ENCODE data around the gene UNC5C. TPM values are rescaled to one million over a fixed set of nuclear protein-coding genes. Genes with fewer than 3 reads are reported as not detected.

UNC5C gene
- total RNA-seq, 4 donors from 2014 or later = 1.7 to 2.4 (median 2.0) TPM

DNA sequence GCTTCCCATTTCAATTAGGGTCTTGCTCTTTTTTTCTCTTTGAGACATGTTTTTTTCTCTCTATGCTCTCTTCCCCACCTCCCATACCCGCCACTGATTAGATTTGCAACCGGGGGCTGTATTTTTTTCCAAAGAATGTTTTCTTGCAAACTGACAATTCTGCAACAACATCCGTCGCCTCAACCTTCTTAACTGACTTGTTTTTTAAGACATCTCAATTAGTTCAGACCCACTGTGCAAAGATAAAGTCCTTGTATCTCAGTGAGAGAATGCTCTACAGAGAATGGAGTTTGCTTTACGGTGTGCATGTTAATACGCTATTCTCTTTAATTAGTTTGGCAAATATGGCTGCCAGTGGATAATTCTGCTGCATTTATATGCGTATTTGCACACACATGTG, 126.3 kb downstream of the UNC5C start:
- intact Hi-C loops (cut with DNase I) = no loop called here
- no peaks in the 10 kb centered on the region for H3K9me3 ChIP-seq
- no peaks in the 10 kb centered on the region for H3K27me3 ChIP-seq
- H3K36me3 ChIP-seq = no peaks in the 10 kb centered on the region
- WGBS = 90% methylated on average over 7 of the region's 7 CpGs
- H3K4me1 ChIP-seq = no peaks in the 10 kb centered on the region
- DNase-seq (ENCODE audit: extremely low spot score) = no peak
- no peak overlapping the region for H3K27ac ChIP-seq (replicated peaks in 1 of 4)
- no peak overlapping the region for H3K4me3 ChIP-seq
- TF ChIP-seq POLR2A (IDR thresholded peaks at IDR 0.05; ENCODE audit: low read depth) (no peak), POLR2AphosphoS5 (IDR thresholded peaks at IDR 0.05) (no peak), EP300 (IDR thresholded peaks at IDR 0.05) (no peak)
- TF ChIP-seq, protein P1, sequence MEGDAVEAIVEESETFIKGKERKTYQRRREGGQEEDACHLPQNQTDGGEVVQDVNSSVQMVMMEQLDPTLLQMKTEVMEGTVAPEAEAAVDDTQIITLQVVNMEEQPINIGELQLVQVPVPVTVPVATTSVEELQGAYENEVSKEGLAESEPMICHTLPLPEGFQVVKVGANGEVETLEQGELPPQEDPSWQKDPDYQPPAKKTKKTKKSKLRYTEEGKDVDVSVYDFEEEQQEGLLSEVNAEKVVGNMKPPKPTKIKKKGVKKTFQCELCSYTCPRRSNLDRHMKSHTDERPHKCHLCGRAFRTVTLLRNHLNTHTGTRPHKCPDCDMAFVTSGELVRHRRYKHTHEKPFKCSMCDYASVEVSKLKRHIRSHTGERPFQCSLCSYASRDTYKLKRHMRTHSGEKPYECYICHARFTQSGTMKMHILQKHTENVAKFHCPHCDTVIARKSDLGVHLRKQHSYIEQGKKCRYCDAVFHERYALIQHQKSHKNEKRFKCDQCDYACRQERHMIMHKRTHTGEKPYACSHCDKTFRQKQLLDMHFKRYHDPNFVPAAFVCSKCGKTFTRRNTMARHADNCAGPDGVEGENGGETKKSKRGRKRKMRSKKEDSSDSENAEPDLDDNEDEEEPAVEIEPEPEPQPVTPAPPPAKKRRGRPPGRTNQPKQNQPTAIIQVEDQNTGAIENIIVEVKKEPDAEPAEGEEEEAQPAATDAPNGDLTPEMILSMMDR (IDR thresholded peaks at IDR 0.05) = no peak

DNA sequence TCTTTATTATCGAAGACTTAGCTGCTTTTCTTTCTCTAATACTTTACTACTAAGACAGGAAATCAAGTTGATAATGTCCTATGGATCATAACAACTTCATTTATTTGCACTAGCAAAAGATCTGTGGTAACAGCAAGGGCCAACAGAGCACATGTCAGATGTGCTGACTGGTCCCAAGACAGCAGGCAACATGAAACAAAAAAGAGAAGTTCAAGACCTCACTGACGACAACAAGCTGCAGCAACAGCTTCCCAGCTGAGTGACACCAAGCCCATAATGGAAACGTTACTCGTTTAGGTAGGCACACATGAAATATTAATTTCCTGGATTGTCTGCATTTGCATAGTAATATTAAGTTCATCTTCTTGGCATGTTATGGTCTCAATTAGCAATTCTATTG, 126.9 kb downstream of the UNC5C start:
- TF ChIP-seq EP300 (IDR thresholded peaks at IDR 0.05) (no peak), POLR2AphosphoS5 (IDR thresholded peaks at IDR 0.05) (no peak), POLR2A (IDR thresholded peaks at IDR 0.05; ENCODE audit: low read depth) (no peak)
- TF ChIP-seq, protein P1 (IDR thresholded peaks at IDR 0.05) = no peak
- H3K4me1 ChIP-seq = no peaks in the 10 kb centered on the region
- intact Hi-C loops (cut with DNase I) = no loop called here
- H3K27me3 ChIP-seq = no peaks in the 10 kb centered on the region
- H3K9me3 ChIP-seq = no peaks in the 10 kb centered on the region
- DNase-seq (ENCODE audit: extremely low spot score) = no peak
- no peak overlapping the region for H3K4me3 ChIP-seq
- H3K36me3 ChIP-seq = no peaks in the 10 kb centered on the region
- H3K27ac ChIP-seq (replicated peaks in 1 of 4) = no peak overlapping the region
- 60% methylated on average over 4 of the region's 4 CpGs for WGBS

DNA sequence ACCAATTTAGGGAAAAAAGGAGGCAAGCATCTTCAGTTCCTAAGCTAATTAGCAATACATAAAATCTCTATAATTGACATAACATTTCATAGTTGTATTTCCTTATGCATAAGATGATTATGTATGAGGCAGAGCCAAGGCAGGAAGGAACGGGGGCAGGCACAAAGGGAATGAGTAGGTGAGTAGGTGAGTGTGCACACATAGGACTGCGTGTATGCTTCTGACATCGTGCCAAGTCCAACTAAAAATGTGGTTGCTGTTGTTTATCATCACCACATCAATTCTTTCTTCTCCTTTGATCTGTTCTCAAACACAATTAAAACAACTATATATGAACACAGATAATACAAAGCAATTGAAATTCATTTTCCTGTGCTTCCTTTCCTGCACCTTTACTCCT, 131.2 kb downstream of the UNC5C start:
- Histone ChIP-seq H3K9me3 (no peaks in the 10 kb centered on the region), H3K4me1 (no peaks in the 10 kb centered on the region), H3K27ac (replicated peaks in 1 of 4) (no peak overlapping the region), H3K36me3 (no peaks in the 10 kb centered on the region), H3K27me3 (no peaks in the 10 kb centered on the region), H3K4me3 (no peak overlapping the region)
- TF ChIP-seq, protein P1 (IDR thresholded peaks at IDR 0.05) = no peak
- TF ChIP-seq EP300 (IDR thresholded peaks at IDR 0.05) (no peak), POLR2AphosphoS5 (IDR thresholded peaks at IDR 0.05) (no peak), POLR2A (IDR thresholded peaks at IDR 0.05; ENCODE audit: low read depth) (no peak)
- DNase-seq (ENCODE audit: extremely low spot score) = no peak
- WGBS = 80% methylated on average over 3 of the region's 3 CpGs
- intact Hi-C loops (cut with DNase I) = no loop called here

DNA sequence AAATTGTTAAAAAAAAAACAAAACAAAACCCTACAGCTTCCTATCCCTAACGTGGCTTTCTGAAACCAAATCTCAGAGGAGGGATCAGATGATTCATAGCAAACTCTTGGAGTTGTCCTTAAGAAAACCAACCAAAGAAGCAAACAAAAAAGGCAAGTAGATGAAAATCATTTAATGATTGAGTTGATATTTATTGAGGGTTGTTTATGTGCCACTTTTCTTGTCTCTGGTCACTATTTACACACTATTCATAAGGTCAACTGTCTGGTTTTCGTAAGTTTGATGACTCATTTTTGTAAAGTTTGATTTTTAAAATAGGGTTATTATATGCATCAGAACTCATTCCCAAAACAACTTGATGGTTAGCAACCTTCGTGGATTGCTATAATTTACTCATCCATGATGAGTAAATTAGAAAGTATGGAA, 133.4 kb downstream of the UNC5C start:
- no peak overlapping the region for H3K27ac ChIP-seq (replicated peaks in 1 of 4)
- no peaks in the 10 kb centered on the region for H3K36me3 ChIP-seq
- 44% methylated on average over 3 of the region's 3 CpGs for WGBS
- DNase-seq (ENCODE audit: extremely low spot score) = no peak
- no peak overlapping the region for H3K4me3 ChIP-seq
- H3K9me3 ChIP-seq = no peaks in the 10 kb centered on the region
- intact Hi-C loops (cut with DNase I) = no loop called here
- TF ChIP-seq POLR2A (IDR thresholded peaks at IDR 0.05; ENCODE audit: low read depth) (no peak), EP300 (IDR thresholded peaks at IDR 0.05) (no peak), POLR2AphosphoS5 (IDR thresholded peaks at IDR 0.05) (no peak)
- TF ChIP-seq, protein P1 (IDR thresholded peaks at IDR 0.05) = no peak
- H3K4me1 ChIP-seq = no peaks in the 10 kb centered on the region
- H3K27me3 ChIP-seq = no peaks in the 10 kb centered on the region

DNA sequence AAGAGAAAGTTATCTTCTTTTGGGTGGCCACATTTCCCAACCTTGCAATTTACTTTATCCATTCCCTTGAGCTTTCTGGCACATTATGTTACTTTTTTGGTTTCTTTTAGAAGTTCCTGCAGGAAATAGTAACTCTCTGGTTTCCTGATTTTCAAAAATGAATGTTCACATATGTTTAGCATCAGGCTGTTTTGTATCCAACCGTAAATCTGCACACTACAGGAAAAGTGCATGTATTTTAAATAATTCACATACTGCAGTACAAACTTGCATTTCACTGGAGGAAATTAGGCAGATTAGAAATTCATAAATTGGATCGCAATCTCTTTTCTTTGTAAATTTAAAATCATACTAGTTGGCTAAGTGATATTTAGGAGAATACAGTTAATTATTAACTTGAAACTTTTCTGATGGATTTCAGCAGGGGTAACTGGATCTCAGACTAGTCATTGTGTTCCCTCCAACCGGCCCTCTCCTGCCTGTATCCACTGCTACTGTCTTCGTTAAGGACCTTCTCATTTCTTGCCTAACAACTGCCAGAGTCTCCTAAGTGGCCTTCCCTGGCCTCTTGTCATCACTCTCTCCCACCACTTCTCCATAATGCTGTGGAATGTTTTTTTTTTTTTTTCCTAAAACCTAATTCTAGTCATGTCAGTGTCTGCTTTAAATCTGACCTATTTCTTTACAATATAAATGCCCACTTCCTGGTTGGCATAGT, 137.2 kb downstream of the UNC5C start:
- Histone ChIP-seq H3K36me3 (no peaks in the 10 kb centered on the region), H3K4me3 (no peak overlapping the region), H3K27ac (replicated peaks in 1 of 4) (no peak overlapping the region), H3K27me3 (no peaks in the 10 kb centered on the region), H3K4me1 (no peaks in the 10 kb centered on the region), H3K9me3 (no peaks in the 10 kb centered on the region)
- intact Hi-C loops (cut with DNase I) = no loop called here
- WGBS = 57% methylated on average over 4 of the region's 4 CpGs
- no peak for DNase-seq (ENCODE audit: extremely low spot score)
- TF ChIP-seq EP300 (IDR thresholded peaks at IDR 0.05) = no peak
- TF ChIP-seq POLR2A (IDR thresholded peaks at IDR 0.05; ENCODE audit: low read depth) = no peak
- TF ChIP-seq POLR2AphosphoS5 (IDR thresholded peaks at IDR 0.05) = no peak
- TF ChIP-seq, protein P1 (IDR thresholded peaks at IDR 0.05) = no peak
